Trophoblast cell (in vitro differentiated cells and primary cell): ENCODE data around the gene CASZ1.

Source experiments
- DNase-seq, 2 donors: peaks; one replicate each; pipeline ENCODE4 v3.0.0-alpha.2; 2016
- H2AFZ ChIP-seq: 2 replicates; pipeline ENCODE4 v1.6.1; 2013; ENCODE audit warnings: low read length, moderate library complexity, mild to moderate bottlenecking; ENCODE audit not compliant: insufficient read depth, poor library complexity
- H2AK5ac ChIP-seq: 2 replicates; pipeline ENCODE4 v1.6.1; 2013; ENCODE audit warnings: mild to moderate bottlenecking, low read length
- H2BK120ac ChIP-seq: 2 replicates; pipeline ENCODE4 v1.6.1; 2013; ENCODE audit warnings: low read length, mild to moderate bottlenecking, moderate library complexity; ENCODE audit not compliant: insufficient read depth, poor library complexity
- H2BK12ac ChIP-seq: 2 replicates; pipeline ENCODE4 v1.6.1; 2013; ENCODE audit warnings: mild to moderate bottlenecking, low read length, moderate library complexity
- H2BK5ac ChIP-seq: 2 replicates; pipeline ENCODE4 v1.6.1; 2013; ENCODE audit warnings: low read length, low read depth, moderate library complexity, mild to moderate bottlenecking; ENCODE audit not compliant: poor library complexity
- H3K14ac ChIP-seq: 2 replicates; pipeline ENCODE4 v1.6.1; 2013; ENCODE audit warnings: mild to moderate bottlenecking, low read length
- H3K18ac ChIP-seq: 2 replicates; pipeline ENCODE4 v1.6.1; 2013; ENCODE audit warnings: mild to moderate bottlenecking, low read length
- H3K23ac ChIP-seq: 2 replicates; pipeline ENCODE4 v1.6.1; 2013; ENCODE audit warnings: low read length
- H3K27ac ChIP-seq: 2 replicates; pipeline ENCODE4 v1.5.1; 2013; ENCODE audit warnings: low read depth, mild to moderate bottlenecking, inconsistent platforms, low read length, moderate library complexity
- H3K27me3 ChIP-seq: 2 replicates; pipeline ENCODE4 v1.6.1; 2013; ENCODE audit warnings: inconsistent platforms, mild to moderate bottlenecking, low read length, moderate library complexity; ENCODE audit not compliant: insufficient read depth
- H3K36me3 ChIP-seq, 2 experiments: 1 replicate in 1 of 2; 2 replicates in 1 of 2; pipeline ENCODE4 v1.6.1; 2013; ENCODE audit warnings: low read length in 2 of 2, mild to moderate bottlenecking in 2 of 2, moderate library complexity in 1 of 2; ENCODE audit not compliant: insufficient read depth in 2 of 2, control insufficient read depth in 1 of 2
- H3K4ac ChIP-seq: 2 replicates; pipeline ENCODE4 v1.6.1; 2013; ENCODE audit warnings: low read depth, mild to moderate bottlenecking, low read length, moderate library complexity
- H3K4me1 ChIP-seq, 2 experiments: 1 replicate in 1 of 2; 2 replicates in 1 of 2; pipeline ENCODE4 v1.6.1; 2013; ENCODE audit warnings: low read length in 2 of 2, mild to moderate bottlenecking in 2 of 2, moderate library complexity in 1 of 2; ENCODE audit not compliant: insufficient read depth in 2 of 2, control insufficient read depth in 1 of 2
- H3K4me2 ChIP-seq: 2 replicates; pipeline ENCODE4 v1.6.1; 2013; ENCODE audit warnings: inconsistent platforms, mild to moderate bottlenecking, low read length, moderate library complexity
- H3K4me3 ChIP-seq: 2 replicates; pipeline ENCODE4 v1.5.1; 2013; ENCODE audit warnings: mild to moderate bottlenecking, low read depth, low read length, inconsistent platforms
- H3K79me1 ChIP-seq: one replicate; pipeline ENCODE4 v1.6.1; 2013; ENCODE audit warnings: low read length
- H3K79me2 ChIP-seq: 2 replicates; pipeline ENCODE4 v1.6.1; 2013; ENCODE audit warnings: low read length, mild to moderate bottlenecking; ENCODE audit not compliant: control insufficient read depth, insufficient read depth, poor library complexity
- H3K9ac ChIP-seq: 2 replicates; pipeline ENCODE4 v1.6.1; 2013; ENCODE audit warnings: mild to moderate bottlenecking, low read length
- H3K9me3 ChIP-seq: 2 replicates; pipeline ENCODE4 v1.6.1; 2013; ENCODE audit warnings: low read depth, mild to moderate bottlenecking, control low read depth, inconsistent platforms, low read length; ENCODE audit not compliant: insufficient read depth
- H4K12ac ChIP-seq: 2 replicates; pipeline ENCODE4 v1.6.1; 2013; ENCODE audit warnings: low read depth, mild to moderate bottlenecking, low read length, moderate library complexity
- H4K8ac ChIP-seq: 2 replicates; pipeline ENCODE4 v1.6.1; 2013; ENCODE audit warnings: low read depth, mild to moderate bottlenecking, low read length, moderate library complexity
- H4K91ac ChIP-seq: one replicate; pipeline ENCODE4 v1.6.1; 2013; ENCODE audit warnings: low read depth, mild to moderate bottlenecking, low read length, moderate library complexity
- WGBS: extraction: QIAGEN DNeasy Blood & Tissue Kit; methylation state at CpG from one replicate; pipeline ENCODE4 v1.1.7; 2013; ENCODE audit warnings: missing lambda C conversion rate; ENCODE audit not compliant: insufficient read length, insufficient coverage; ENCODE audit errors: extremely low coverage; 5-methylcytosine and 5-hydroxymethylcytosine counted together

The CASZ1 gene

DNA sequence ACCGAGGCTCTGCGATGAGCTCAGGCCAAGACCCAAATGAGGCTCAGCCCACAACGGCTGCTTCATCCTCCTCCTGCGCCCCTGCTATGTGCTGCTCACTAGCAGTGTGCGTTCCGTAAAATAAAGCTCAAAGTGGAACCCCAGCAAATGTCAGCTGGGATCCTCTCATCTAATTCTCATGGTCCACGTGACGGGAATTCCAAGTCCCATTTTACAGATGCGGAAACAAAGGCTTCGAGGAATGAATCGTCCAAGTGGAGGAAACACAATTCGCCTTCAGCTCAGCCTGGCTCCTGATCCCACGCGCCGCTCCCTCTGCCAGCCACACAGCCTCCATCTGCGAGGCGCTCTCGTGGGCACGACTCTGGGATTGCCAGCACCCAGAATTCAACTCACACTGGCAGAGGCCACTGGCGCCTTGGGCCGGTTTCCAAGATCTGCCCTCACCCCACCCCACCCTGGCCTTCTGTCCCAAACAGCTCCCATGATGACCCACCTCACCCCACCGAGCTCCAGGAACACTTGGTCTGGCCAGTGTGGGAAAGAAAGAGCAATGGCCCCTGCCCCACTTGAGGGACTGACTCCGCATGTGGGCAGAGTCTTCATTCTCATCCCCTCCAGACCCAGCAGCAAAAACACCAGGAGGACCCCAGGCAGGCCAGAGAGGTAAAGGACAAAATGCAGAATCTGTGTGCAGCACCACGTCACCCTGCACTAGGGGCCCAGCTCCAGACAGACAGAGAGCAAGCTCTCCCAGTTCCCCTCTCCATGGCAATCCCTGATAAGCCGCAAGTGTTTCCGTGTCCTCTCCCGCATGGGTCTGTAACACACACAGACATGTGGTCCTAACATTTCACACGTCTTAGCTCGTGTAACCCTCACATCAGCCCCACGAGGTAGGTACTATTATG, 10.5 kb downstream of the CASZ1 start:
- Histone ChIP-seq H3K18ac (no peak overlapping the region), H3K27ac (no peak overlapping the region), H3K4me3 (no peak overlapping the region), H3K27me3 (no peaks in the 10 kb centered on the region), H4K8ac (no peak overlapping the region), H3K9me3 (peaks cover 3% of the 10 kb centered on the region), H4K91ac (no peak overlapping the region), H3K4me1 (no peaks in the 10 kb centered on the region), H3K14ac (no peak overlapping the region), H3K4ac (no peak overlapping the region), H3K23ac (no peak overlapping the region), H2AK5ac (no peak overlapping the region), H3K9ac (no peak overlapping the region), H2BK5ac (no peak overlapping the region), H3K79me2 (no peaks in the 10 kb centered on the region), H2AFZ (no peak overlapping the region), H3K36me3 (no peaks in the 10 kb centered on the region), H4K12ac (no peak overlapping the region), H3K4me2 (no peak overlapping the region), H3K79me1 (no peaks in the 10 kb centered on the region), H2BK12ac (no peak overlapping the region), H2BK120ac (no peak overlapping the region)
- no CpG with 5 or more reads among the region's 30 CpGs for WGBS
- DNase-seq, result no peak

DNA sequence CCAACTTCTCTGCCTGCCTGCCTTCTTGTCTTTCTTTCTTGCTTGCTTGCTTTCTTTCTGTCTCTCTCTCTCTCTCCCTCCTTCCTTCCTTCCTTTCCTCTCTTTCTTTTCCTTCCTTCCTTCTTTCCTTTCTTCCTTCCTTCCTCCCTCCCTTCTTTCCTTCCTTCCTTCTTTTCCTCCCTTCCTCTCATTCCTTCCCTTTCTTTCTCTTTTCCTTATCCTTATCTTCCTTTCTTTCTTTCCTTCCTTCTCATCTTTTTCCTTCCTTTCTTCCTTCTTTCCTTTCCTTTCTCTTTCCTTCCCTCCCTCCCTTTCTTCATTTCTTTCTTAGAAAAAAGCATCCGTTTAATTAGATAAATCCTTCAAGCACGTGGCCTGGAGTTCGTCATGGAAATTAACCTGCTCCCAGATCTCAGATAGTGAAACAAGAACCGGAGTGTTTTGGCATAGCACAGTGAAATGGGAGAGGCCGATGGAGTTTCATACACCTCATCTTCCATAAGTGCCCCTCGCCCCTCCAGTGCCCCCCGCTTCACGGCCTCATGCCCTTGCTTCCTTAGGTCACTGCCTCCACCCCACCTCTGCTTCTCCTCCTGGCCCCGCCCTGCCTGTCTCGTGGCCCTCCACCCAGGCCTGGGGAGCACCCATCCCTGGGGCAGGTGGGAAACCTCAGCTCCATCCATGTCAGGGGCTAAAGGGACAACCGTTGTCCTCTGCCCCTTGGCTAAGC, 11.3 kb downstream of the CASZ1 start:
- H3K79me2 ChIP-seq, result no peaks in the 10 kb centered on the region
- no peak overlapping the region for H2BK12ac ChIP-seq
- H3K18ac ChIP-seq, result no peak overlapping the region
- peaks cover 3% of the 10 kb centered on the region for H3K9me3 ChIP-seq
- H2AFZ ChIP-seq, result no peak overlapping the region
- no peaks in the 10 kb centered on the region for H3K4me1 ChIP-seq
- H3K23ac ChIP-seq, result no peak overlapping the region
- no peak overlapping the region for H4K12ac ChIP-seq
- no peak overlapping the region for H4K91ac ChIP-seq
- H3K4me2 ChIP-seq, result no peak overlapping the region
- DNase-seq, result no peak
- no CpG with 5 or more reads among the region's 11 CpGs for WGBS
- H3K27me3 ChIP-seq, result no peaks in the 10 kb centered on the region
- H3K14ac ChIP-seq, result no peak overlapping the region
- H2BK5ac ChIP-seq, result no peak overlapping the region
- H3K9ac ChIP-seq, result no peak overlapping the region
- H3K36me3 ChIP-seq, result no peaks in the 10 kb centered on the region
- no peak overlapping the region for H2BK120ac ChIP-seq
- no peak overlapping the region for H3K4ac ChIP-seq
- no peak overlapping the region for H2AK5ac ChIP-seq
- no peak overlapping the region for H4K8ac ChIP-seq
- H3K4me3 ChIP-seq, result no peak overlapping the region
- H3K79me1 ChIP-seq, result no peaks in the 10 kb centered on the region
- no peak overlapping the region for H3K27ac ChIP-seq

- H2AK5ac ChIP-seq, result no peak overlapping the region
- no peak overlapping the region for H3K18ac ChIP-seq
- no peak overlapping the region for H3K14ac ChIP-seq
- H2BK12ac ChIP-seq, result no peak overlapping the region
- H3K23ac ChIP-seq, result no peak overlapping the region
- no peak overlapping the region for H4K91ac ChIP-seq
- H3K79me1 ChIP-seq, result no peaks in the 10 kb centered on the region
- no peak overlapping the region for H4K12ac ChIP-seq
- no peak overlapping the region for H2BK120ac ChIP-seq
- H3K27me3 ChIP-seq, result no peaks in the 10 kb centered on the region
- H3K36me3 ChIP-seq, result no peaks in the 10 kb centered on the region
- H3K27ac ChIP-seq, result no peak overlapping the region
- H3K4ac ChIP-seq, result no peak overlapping the region
- H2BK5ac ChIP-seq, result no peak overlapping the region
- no peak overlapping the region for H3K9ac ChIP-seq
- H2AFZ ChIP-seq, result no peak overlapping the region
- WGBS, result no CpG with 5 or more reads among the region's 24 CpGs
- no peaks in the 10 kb centered on the region for H3K79me2 ChIP-seq
- no peak overlapping the region for H3K4me2 ChIP-seq
- H4K8ac ChIP-seq, result no peak overlapping the region
- H3K4me1 ChIP-seq, result no peaks in the 10 kb centered on the region
- DNase-seq, result no peak
- H3K9me3 ChIP-seq, result peaks cover 3% of the 10 kb centered on the region
- H3K4me3 ChIP-seq, result no peak overlapping the region
These were observed 13.8 kb downstream of the CASZ1 start for GRCh38 chr1:10782491-10783244.

DNA sequence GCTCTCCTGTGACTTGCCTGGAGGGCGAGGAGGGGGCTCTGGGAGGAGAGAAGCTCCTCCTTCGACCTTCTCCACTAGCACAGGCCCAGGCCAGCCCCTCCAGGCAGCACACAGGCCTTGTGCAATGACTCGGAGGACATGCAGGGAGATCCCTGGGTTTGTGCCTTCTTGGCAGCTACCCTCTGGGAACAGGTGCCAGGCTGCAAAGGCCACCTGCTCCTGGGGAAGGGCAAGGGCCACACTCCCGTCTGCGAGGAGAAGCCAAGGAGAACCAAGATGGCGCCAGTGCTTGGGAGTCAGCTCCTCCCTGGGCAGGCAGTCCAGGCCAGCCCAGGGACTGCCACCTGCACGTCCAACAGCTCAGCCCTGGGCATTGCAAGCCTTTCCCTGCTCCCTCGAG, 15.3 kb downstream of the CASZ1 start:
- peaks cover 3% of the 10 kb centered on the region for H3K9me3 ChIP-seq
- H3K79me1 ChIP-seq, result no peaks in the 10 kb centered on the region
- H3K14ac ChIP-seq, result no peak overlapping the region
- no peak overlapping the region for H3K18ac ChIP-seq
- H2BK120ac ChIP-seq, result no peak overlapping the region
- no peaks in the 10 kb centered on the region for H3K79me2 ChIP-seq
- DNase-seq, result no peak
- H3K27me3 ChIP-seq, result no peaks in the 10 kb centered on the region
- WGBS, result no CpG with 5 or more reads among the region's 8 CpGs
- H3K4ac ChIP-seq, result no peak overlapping the region
- H3K23ac ChIP-seq, result no peak overlapping the region
- H2AFZ ChIP-seq, result no peak overlapping the region
- no peak overlapping the region for H3K4me3 ChIP-seq
- H3K36me3 ChIP-seq, result no peaks in the 10 kb centered on the region
- no peak overlapping the region for H2AK5ac ChIP-seq
- no peak overlapping the region for H4K12ac ChIP-seq
- H2BK5ac ChIP-seq, result no peak overlapping the region
- H2BK12ac ChIP-seq, result no peak overlapping the region
- H3K27ac ChIP-seq, result no peak overlapping the region
- H3K9ac ChIP-seq, result no peak overlapping the region
- H4K91ac ChIP-seq, result no peak overlapping the region
- H3K4me2 ChIP-seq, result no peak overlapping the region
- no peak overlapping the region for H4K8ac ChIP-seq
- no peaks in the 10 kb centered on the region for H3K4me1 ChIP-seq
